NCI-H1092 (cell line): ENCODE data around the gene RASGRP4.

Experiments
- DNase-seq: peaks from one replicate; lab custom pipeline; 2025; lab: John Stamatoyannopoulos, UW

Gene RASGRP4

DNA sequence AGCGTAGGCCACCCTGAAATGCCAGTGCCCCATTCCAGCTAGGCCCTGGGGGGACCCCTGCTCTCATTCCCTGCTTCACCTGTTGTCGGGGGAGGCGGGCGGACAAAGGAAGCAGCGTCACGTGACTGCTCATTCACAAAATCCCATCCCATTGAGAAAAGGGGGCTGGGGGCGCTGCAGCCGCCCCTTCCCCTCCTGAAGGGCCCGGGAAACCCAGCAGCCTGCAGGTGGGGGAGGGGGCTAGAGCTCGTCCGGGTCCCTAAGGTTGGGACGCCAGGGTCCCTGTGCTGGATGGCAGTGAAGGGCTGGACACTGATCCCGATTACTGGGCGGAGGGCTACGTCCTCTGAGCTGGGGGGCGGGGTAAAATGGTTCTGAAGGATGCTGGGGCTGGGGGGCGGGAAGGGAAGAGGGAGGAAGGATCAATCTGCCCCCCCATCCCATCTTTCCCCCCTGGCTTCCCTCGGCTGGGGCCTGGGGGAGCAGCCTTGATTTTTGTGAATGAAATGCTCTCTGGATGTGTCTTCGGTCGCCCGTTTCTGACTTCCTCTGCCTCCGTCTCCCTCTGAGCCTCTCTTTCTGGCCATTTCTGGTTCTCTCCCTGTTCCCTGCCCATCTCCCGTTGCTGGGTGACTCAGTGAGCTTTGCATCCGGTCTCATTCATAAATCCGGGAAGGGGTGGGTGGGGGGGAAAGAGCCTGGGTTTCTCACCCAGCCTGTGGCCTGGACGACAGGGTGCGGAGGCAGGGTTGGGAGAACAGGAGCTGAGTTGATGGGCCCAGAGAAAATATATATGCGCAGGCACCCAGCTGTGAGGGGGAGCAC lies 36.7 kb downstream of the RASGRP4 start:
- no peak for DNase-seq

DNA sequence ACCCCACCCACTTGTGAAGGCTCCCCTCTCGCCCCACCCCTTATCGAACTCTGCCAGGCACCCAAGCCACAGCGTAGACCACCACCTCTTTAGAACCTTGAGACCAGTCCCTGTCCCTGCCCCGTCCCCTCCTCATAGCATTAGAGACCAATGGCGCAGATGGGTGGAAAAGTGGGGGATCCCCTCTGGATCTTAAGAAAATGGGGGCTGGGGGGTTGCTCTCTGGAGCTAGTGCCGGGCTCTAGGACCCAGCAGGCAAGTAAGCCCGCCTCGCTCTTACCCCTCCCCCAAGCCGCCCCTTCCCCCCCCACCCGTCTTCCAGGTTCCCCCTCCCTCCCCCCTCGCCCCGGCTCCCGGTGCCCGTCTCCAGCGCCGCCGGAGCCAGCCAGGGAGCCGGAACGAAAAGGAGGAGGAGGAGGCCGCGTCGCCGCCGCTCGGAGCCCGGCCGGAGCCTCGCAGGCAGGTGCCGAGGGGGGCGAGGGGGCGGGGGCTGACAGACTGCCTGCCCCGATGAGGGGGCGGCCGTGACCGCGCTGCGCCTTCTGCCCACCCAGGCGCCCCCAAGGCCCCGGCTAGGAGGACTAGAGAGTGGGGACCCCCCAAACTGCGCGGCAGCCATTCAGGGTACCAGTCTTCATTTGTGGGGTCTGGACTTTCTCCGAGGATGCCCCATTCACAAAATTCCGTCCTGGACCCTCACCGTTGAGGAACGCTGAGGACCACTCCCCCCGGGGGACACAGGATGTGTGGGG lies 37.5 kb downstream of the RASGRP4 start, which contains the start of gene SPRED3:
SPRED3 (plus strand) TSS at position 349 of the 752 bp plus-strand sequence. CDS start 1,606 bp downstream, outside the sequence.
- no peak for DNase-seq

DNA sequence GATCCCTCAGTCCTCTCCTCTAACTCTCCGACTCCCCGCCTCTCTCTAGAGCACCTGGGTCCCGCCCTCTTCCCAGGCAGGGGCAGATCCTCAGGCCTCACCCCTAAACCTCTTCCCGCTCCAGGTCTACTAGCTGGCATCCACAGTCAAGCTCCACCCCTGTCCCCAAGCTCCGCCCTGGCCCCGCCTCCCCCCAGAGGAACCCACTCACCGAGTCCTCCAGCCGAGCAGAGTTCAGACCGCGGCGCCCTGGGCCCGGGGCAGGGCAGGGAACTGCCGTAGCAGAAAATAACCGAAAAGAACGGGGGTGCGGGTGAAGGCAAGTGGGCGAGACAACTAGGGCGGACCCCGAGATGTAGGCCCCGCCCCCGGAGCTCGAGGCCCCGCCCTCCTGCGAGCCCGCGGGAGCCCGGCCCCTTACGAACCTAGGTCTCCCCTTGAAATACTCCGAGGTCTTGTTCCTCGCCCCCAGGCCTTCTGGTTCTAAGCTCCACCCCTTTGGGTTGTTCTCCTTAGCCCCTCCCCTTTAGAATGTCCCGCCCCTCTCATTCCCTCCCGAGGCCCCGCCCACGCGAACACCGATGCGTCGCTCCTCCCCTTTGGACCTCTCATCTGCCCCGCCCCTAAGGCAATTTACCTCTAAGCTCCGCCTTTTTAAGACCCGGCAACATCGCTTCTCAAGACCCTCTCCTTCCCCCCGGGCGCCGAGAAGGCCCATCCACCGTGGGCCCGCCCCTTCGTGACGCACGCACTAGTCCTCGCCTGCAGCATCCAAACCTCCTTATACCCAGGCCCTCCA lies 38.3 kb downstream of the RASGRP4 start, which contains the start of gene GGN:
GGN (minus strand) TSS at position 485 of the 799 bp plus-strand sequence. CDS start 773 bp downstream, outside the sequence.
- peak; percentile 56 for DNase-seq

DNA sequence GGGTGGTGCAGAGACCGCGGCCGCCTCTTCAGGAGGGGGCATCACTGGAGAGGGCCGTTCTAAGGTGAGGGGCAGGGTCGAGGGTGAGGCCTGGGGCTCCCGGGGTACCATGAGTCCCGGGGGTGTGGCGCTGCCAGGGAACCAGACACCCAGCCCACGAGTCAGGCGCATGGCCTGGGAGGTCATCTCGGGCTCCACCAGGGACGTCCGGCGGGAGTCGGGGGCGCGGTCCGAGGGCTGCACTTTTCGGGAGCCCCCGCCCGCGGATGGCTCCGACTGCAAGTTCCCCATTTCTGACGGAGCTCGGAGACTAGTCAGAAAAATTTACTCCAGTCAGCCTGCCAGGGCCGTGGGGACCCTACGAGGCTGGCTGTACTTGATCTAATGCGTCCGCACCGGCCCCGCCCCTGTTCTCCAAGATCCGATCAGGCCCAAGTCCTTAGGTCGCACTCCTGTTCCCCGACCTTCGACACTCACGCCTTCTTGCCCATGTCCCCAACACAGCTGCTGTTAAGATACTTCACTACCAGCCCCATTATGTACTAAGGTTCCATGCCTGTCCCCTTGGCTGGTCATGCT lies 39.0 kb downstream of the RASGRP4 start:
- no peak for DNase-seq

DNA sequence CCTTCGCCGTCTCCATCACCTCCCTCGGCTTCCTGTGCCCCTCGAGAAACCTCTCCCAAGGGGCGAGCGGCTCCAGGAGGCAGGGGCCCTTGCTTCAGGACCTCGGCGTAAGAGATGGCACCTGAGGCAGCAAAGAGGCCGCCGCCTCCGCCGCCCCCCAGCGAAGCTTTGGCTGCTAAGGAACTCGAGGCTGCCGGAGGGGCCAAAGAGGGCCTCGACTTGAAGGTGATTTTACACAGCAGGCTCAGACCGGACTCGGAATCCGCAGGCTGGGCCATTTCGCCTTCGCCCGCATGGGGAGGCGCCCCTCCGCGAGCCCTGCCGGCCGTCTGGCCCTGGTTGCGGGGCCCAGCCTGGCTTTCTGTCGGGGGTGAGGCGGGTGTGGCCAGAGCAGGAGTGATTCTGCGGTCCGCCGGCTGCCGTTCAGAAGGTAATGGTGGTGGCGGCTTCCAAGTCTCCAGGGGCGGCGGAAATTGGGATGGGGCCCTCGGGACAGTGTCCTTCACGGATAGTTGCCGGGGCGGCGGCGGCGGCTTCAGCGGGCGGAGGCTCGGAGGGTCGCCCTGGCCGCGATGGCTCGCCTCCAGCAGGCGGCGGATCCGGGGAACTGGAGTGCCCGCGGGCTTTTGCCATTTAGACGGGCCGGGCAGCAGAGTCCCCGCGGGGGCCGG lies 39.6 kb downstream of the RASGRP4 start:
- DNase-seq, result no peak

DNA sequence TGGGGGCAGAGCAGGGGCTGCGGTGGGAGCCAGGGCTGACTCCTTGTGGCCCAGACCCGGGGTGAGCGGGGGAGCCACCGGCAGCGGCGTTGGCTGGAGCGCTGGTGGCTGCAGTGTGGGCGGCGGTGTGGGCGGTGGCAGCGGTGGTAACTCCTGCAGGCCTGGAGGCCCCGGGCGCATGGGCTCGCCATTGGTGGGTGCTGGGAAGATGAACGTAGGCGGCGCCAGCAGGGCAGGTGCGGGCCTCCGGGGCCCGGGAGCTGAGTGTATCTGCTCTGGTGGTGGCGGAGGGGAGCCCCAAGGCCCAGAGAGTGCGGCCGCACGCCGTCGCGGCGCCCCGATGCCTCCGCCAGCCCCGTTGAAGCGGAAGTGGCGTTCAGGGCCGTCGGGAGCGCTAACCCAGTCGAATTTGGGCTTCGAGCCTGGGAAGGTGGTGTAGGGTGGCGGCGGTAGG lies 40.2 kb downstream of the RASGRP4 start:
- DNase-seq, result no peak

DNA sequence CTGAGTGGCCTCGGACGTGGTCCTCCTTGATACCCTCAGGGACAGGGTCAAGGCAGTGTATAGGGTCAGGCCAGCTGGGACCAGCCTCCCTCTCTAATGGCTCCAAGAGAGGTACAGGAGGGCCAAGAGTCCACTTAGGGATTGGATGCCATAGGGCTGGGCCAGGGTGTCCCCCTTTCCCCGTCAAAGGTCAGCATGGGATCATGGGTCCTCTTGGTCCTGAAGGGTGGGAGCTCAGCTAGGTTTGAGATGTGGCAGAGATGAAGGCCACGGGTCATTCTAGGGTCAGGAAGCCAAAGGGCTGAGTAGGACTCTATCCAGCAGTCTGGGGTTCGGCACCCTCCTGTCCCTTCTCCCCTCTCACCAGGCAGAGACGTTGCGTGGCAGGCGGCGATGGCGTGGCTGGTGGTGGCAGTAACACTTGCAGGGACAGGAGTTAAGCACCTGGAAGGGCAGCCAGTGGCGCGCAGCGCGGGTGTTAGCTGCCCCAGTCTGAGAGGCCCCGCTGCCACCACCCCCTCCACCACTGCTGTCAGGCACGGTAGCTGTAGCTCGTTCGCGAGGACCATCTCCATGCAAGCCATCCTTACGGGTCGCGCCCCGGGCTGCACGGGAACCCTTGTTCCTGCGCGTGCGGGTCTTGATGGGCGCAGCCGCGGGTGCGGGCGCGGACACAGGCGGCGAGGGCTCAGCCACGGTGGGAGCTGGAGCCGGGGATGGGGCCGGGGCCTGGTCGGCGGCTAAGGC lies 40.8 kb downstream of the RASGRP4 start:
- no peak for DNase-seq

DNA sequence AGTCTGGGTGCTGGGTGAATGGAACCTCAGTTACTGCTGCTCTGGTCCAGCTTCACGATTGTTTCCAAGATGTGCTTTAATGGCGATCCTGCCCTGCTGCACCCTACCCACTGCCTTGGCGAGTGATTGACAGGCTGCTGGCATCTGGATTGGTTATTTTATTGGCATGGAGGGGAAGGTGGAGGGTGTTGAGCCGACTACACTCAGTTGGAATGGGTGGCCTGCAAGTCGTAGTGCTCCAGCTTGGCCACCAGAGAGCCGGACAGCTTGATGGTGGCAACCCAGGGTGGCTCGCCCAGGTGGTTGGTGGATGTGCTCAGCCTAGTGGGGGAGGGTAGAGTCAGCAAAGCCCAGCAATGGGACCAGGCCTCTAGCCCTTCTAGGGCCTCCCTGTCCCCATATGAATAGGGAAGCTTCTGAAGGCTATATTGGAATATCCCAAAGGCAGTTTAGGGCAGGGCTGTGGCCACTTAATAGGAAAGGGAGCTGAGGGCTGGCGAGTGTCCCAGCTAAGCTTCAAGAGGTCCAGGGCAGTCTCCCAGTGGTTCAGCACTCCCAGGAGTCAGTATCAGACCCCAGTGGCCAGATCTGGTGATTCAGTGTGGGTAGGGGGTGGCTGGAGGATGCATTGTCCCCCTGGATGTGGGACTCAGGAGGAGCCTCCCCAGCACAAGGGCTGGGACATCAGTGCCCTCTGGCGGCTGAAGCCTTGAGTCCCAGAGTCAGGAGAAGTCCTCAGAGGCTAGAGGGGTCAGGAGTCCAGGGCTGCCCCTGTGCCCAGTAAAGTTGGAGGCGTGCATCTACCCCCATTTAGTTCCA lies 41.6 kb downstream of the RASGRP4 start:
- no peak for DNase-seq

DNA sequence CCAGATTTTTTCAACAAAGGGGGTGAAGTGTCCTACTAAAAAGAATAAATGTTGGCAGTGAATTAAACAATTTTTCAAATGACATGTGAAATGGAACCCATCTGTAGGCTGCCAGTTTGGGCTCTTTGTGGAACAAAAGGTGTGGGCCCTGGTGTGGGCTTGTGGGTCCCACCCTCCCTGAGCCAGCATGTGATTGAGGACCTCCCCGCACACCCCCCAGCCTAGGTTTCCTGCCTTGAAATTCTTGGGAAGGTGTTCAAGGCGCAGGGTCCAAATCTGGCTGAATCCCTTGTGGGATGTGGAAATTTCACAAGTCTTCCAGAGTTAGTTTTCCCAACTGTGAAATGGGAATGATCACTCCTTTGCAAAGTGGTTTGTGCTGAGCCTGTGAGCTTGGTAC lies 42.3 kb downstream of the RASGRP4 start:
- no peak for DNase-seq

DNA sequence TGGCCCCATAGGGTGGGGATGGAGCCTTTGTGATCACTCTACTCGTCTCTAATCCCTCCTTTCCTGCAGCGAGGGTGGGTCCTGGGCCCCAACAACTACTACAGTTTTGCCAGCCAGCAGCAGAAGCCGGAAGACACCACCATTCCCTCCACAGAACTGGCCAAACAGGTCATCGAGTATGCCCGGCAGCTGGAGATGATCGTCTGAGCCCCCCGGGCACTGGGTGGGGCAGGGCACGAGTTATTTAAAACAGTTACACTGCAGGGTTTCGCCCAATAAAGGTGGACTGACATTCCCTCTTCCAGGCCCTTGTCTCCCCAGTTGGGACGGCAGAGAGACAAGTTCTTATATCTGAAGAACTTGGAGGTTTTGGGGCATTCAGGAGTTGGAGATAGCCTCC lies 42.8 kb downstream of the RASGRP4 start:
- no peak for DNase-seq

DNA sequence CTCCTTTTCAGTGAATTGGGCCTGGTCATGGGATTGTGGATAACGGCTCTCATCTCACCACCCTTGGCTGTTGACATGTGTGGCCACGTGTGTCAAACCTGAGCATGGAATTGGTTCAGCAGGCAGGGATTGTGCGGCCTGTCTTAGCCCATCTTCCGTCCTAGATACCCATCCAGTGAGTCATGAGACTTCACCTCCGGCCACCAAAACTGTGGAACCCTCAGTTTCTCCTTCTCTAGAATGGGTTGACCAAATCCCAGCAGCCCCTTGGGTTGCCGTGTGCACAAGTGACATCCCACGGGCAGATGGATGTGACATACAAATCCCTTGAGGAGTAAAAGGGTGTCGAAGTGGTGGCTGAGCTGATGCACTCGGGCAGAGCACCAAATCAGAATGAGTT lies 44.9 kb downstream of the RASGRP4 start:
- DNase-seq, result no peak

DNA sequence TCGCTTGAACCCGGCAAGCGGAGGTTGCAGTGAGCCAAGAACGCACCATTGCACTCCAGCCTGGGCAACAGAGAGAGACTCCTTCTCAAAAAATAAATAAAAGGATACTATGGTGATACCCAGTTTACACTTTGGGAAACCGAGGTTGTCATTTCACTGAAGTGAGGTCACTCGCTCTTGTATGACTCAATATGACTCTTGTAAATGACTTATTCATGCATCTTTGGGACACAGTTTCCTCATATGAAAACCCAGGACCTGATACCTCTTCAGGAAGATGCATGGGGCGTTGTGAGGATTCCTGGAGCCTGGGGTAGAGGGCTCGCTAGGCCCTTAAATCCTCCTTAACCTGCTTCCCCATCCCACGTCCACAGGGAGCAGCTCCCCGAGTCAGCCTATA lies 47.2 kb downstream of the RASGRP4 start:
- no peak for DNase-seq

DNA sequence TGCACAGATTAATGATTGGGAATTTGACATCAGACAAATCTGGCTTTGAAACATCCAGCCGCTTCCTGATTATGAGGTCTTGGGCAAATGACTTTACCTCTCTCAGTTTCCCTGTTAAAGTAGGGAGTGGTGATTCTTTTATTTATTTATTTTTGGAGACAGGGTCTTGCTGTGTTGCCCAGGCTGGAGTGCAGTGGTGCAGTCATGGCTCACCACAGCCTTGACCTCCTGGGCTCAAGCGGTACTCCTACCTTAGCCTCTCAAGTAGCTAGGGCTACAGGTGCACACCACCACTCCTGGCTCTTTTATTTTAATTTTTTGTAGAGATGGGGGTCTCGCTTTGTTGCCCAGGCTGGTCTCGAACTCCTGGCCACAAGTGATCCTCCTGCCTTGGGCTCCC lies 49.0 kb downstream of the RASGRP4 start:
- DNase-seq, result no peak

DNA sequence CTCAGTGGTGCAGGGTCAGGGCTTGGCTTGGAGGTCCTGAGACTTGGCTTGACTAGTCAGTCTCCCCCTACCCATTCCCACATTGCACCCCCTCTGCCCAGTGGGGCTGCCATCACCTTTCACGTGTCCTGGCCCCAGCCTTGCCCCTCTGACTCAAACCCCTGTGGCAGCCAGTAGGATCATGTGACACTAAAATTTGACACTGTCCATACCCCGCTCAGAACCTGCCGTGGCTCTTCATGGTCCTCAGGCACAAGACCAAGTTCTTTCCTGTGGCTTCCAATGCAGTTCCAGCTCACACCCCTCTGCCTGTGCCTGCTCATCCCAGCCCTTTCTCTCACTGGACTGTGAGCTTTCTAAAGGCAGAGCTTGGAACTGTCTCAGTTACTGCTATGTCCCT lies 49.4 kb downstream of the RASGRP4 start:
- no peak for DNase-seq

DNA sequence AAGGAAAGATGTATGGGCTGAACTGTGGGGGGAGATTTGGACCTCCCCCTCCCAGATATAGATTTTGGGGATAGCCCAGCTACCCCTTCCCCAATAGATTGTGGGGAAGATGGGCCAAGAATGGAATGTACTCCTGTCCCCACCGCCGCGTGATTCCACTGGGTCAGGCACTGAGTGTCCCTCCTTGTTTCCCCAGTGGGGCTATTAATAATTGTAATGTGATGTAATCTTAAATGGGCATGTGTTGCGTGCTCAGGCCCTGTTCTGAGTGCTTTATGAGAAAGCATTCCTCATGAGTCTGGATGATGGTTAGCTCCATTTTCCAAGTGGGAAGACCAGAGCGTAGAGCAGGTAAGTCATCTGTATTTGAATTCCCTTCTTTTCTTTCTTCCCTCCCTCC lies 50.3 kb downstream of the RASGRP4 start:
- DNase-seq, result no peak

DNA sequence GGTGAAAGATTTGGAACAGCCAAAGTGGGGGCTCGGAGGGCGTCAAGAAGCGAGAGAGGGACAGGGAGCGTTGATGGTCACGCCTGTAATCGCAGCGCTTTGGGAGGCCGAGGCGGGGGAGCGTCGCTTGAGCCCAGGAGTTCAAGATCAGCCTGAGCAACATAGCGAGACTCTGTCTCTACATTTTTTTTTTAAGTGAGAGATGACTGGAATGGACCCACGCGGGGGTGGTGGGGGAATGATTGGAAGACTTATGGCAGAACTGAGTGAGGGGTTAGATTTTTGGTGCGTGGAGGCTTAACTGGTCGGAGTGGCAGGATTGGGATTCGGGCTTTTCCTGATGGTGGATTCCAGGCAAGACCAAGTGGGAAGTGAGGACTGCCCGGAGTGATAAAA lies 50.9 kb downstream of the RASGRP4 start:
- no peak for DNase-seq

DNA sequence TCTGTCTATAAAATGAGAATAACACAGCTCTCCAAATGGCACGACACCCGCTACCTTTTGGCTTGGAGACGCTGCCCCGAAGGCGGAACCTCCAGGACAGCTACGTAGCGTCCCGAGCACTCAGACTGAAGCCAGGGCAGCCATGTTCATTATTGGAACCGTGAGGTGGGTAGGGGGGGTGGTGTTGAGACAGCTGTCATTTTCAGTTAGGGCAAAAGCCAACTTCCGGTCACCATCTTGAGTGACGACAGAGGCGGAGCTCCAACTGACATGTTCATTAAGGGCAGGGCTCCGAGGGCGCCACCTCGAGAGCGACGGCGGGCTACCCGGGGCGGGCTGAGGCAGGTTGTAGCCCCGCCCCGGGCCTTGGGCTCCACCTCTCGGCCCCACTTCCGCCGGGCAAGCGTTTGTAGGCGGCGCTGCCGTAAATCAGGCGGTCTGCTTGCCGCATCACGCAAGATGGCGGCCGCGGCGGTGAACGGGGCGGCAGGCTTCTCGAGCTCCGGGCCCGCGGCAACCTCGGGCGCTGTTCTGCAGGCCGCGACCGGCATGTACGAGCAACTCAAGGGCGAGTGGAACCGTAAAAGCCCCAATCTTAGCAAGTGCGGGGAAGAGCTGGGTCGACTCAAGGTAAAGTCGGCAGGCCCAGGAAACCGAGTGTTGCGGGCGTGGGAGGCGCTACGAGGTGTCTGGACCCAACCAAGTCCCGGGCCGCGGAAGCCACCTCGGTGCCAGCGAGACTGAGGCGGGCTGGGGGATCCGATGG lies 51.5 kb downstream of the RASGRP4 start, which contains the start of gene PSMD8:
PSMD8 (plus strand) TSS at position 240 of the 766 bp plus-strand sequence; CDS start at position 271, 31 bp downstream.
- DNase-seq, result peak; percentile 96

DNA sequence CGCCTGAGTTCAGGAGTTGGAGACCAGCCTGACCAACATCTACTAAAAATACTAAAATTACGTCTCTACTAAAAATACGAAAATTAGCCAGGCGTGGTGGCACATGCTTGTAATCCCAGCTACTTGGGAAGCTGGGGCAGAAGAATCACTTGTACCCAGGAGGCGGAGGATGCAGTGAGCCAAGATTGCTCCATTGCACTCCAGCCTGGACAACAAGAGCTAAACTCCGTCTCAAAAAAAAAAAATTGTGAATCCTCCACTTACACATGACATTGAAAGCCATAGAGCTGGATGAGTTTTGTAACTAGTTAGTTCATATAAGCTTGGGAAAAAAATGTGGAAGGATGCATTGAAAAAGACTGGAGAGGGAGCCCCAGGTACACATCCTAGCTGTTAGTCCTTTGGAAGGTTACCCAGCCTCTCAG lies 52.1 kb downstream of the RASGRP4 start:
- DNase-seq, result no peak

DNA sequence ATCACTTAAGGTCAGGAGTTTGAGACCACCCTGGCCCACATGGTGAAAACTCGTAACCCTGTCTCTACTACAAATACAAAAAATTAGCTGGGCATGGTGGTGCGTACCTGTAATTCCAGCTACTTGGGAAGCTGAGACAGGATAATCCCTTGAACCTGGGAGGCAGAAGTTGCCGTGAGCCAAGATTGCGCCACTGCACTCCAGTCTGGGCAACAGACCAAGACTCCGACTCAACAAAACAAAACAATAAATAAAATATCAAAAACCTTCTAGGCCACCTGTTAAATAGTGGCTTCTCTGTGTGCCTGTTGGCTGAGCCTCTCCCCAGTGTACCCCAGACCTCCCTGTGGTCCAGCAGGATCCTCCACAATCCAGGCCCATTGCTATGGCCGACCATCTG lies 54.9 kb downstream of the RASGRP4 start:
- DNase-seq, result no peak
